OCI-LY3 (cell line): ENCODE measurements around the gene TTLL5.

Source experiments
- H2AFZ ChIP-seq: fragments of 200-600, 300-600 bp; shearing (Covaris generic); 2 replicates; pipeline ENCODE4 v1.6.0; 2014; ENCODE audit warnings: antibody characterized with exemption, low read depth, low read length
- H3K27ac ChIP-seq: fragments of 200-600, 300-600 bp; sonication (generic); 2 replicates; pipeline ENCODE4 v1.5.1; 2014; ENCODE audit warnings: mild to moderate bottlenecking, low read length, moderate library complexity, mixed read lengths
- H3K27me3 ChIP-seq: fragments of 200-600, 300-600 bp; sonication (generic); 2 replicates; pipeline ENCODE4 v1.6.1; 2014; ENCODE audit warnings: low read depth, low read length, mixed read lengths
- H3K36me3 ChIP-seq: fragments of 200-600, 300-600 bp; sonication (generic); replicated peaks from 2 replicates; pipeline ENCODE3; 2014; ENCODE audit warnings: low read depth, low read length, mixed read lengths
- H3K4me1 ChIP-seq: fragments of 300-600, 200-600 bp; sonication (generic); 2 replicates; pipeline ENCODE4 v1.6.1; 2014; ENCODE audit warnings: low read length, mixed read lengths
- H3K4me2 ChIP-seq: fragments of 200-600, 300-600 bp; sonication (generic); 2 replicates; pipeline ENCODE4 v1.6.1; 2014; ENCODE audit warnings: low read length, mixed read lengths
- H3K4me3 ChIP-seq: fragments of 300-600, 200-600 bp; sonication (generic); 2 replicates; pipeline ENCODE4 v1.5.1; 2014; ENCODE audit warnings: antibody characterized with exemption, mild to moderate bottlenecking, low read length, moderate library complexity
- H3K79me2 ChIP-seq: fragments of 300-600, 200-600 bp; shearing (Covaris generic); 2 replicates; pipeline ENCODE4 v1.6.1; 2014; ENCODE audit warnings: mild to moderate bottlenecking, low read length, mixed read lengths
- H3K9ac ChIP-seq: fragments of 300-600, 200-600 bp; shearing (Covaris generic); 2 replicates; pipeline ENCODE4 v1.6.0; 2014; ENCODE audit warnings: mild to moderate bottlenecking, low read length, moderate library complexity
- H3K9me3 ChIP-seq: fragments of 200-600, 300-600 bp; shearing (Covaris generic); 2 replicates; pipeline ENCODE4 v1.6.1; 2014; ENCODE audit warnings: low read length, mixed read lengths; ENCODE audit not compliant: insufficient read depth
- H4K20me1 ChIP-seq: fragments of 200-600, 300-600 bp; sonication (generic); 2 replicates; pipeline ENCODE4 v1.6.1; 2016; ENCODE audit warnings: low read length, mixed read lengths; ENCODE audit not compliant: insufficient read depth
- EZH2phosphoT487 ChIP-seq: fragments of 200-600 bp; shearing (Covaris generic); IDR thresholded peaks from 2 replicates; pipeline ENCODE4 v1.6.1; 2018; ENCODE audit warnings: antibody characterized with exemption, mixed run types, low read depth
- TF ChIP-seq, protein P1 (sequence below): fragments of 200-600, 300-600 bp; sonication (generic); IDR thresholded peaks from 2 replicates; pipeline ENCODE4 v1.5.1; 2014; ENCODE audit warnings: antibody characterized with exemption, low read length, low read depth

Gene TTLL5

DNA sequence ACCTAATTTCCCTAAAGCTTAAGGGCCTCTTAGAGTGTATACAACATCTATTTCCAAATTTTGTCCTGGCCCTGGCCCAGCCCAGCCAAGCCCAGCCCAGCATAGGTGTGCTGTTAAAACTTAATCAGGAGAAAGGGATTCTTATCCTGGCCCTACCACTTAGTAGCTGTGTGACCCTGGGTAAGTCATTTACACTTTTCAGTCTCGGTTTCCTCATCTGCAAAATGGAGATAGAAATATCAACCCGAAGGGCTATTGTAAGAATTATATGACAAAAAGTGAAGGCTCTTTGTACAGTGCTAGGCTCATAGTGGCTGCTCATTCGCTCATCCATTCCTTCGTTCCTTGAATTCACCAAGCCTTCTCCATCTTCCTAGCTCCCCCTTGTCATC, 812 bp upstream of the TTLL5 start:
- H3K4me3 ChIP-seq = peak overlapping the region; percentile 96
- H3K27ac ChIP-seq = peak overlapping the region; percentile 60
- no peaks in the 10 kb centered on the region for H3K27me3 ChIP-seq
- H3K4me2 ChIP-seq = peak overlapping the region; percentile 86
- H3K79me2 ChIP-seq = peaks cover 45% of the 10 kb centered on the region
- H3K9me3 ChIP-seq = no peaks in the 10 kb centered on the region
- H2AFZ ChIP-seq = no peak overlapping the region; the same call in 1 of the 2 replicates
- 0 out of 2 replicates have a peak, but pooled peaks cover 5% of the 10 kb centered on the region for H4K20me1 ChIP-seq
- TF ChIP-seq, protein P1, sequence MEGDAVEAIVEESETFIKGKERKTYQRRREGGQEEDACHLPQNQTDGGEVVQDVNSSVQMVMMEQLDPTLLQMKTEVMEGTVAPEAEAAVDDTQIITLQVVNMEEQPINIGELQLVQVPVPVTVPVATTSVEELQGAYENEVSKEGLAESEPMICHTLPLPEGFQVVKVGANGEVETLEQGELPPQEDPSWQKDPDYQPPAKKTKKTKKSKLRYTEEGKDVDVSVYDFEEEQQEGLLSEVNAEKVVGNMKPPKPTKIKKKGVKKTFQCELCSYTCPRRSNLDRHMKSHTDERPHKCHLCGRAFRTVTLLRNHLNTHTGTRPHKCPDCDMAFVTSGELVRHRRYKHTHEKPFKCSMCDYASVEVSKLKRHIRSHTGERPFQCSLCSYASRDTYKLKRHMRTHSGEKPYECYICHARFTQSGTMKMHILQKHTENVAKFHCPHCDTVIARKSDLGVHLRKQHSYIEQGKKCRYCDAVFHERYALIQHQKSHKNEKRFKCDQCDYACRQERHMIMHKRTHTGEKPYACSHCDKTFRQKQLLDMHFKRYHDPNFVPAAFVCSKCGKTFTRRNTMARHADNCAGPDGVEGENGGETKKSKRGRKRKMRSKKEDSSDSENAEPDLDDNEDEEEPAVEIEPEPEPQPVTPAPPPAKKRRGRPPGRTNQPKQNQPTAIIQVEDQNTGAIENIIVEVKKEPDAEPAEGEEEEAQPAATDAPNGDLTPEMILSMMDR = no peak
- no peak for TF ChIP-seq EZH2phosphoT487
- peaks cover 8% of the 10 kb centered on the region for H3K4me1 ChIP-seq
- peaks cover 35% of the 10 kb centered on the region for H3K36me3 ChIP-seq
- peak overlapping the region; percentile 85 for H3K9ac ChIP-seq

- Histone ChIP-seq H3K4me1 (peaks cover 8% of the 10 kb centered on the region), H3K27ac (peak overlapping the region; percentile 60), H3K27me3 (no peaks in the 10 kb centered on the region), H2AFZ (peak overlapping the region; percentile 54; the same call in 1 of the 2 replicates), H3K36me3 (peaks cover 23% of the 10 kb centered on the region), H3K4me2 (peak overlapping the region; percentile 70), H3K79me2 (peaks cover 45% of the 10 kb centered on the region), H3K9me3 (no peaks in the 10 kb centered on the region), H3K4me3 (peak overlapping the region; percentile 96), H3K9ac (peak overlapping the region; percentile 85), H4K20me1 (0 out of 2 replicates have a peak, but pooled peaks cover 5% of the 10 kb centered on the region)
- TF ChIP-seq, protein P1 = no peak
These were observed 411 bp downstream of the TTLL5 start for GRCh38 chr14:75661499-75661814.

- TF ChIP-seq, protein P1 = no peak
- TF ChIP-seq EZH2phosphoT487 = no peak
- no peak overlapping the region for H3K4me3 ChIP-seq
- peaks cover 40% of the 10 kb centered on the region for H3K79me2 ChIP-seq
- no peak overlapping the region for H3K27ac ChIP-seq
- no peak overlapping the region for H3K4me2 ChIP-seq
- H4K20me1 ChIP-seq = 0 out of 2 replicates have a peak, but pooled peaks cover 1% of the 10 kb centered on the region
- H3K4me1 ChIP-seq = peaks cover 8% of the 10 kb centered on the region
- no peak overlapping the region for H2AFZ ChIP-seq
- no peaks in the 10 kb centered on the region for H3K9me3 ChIP-seq
- no peak overlapping the region for H3K9ac ChIP-seq
- no peaks in the 10 kb centered on the region for H3K27me3 ChIP-seq
- peaks cover 8% of the 10 kb centered on the region for H3K36me3 ChIP-seq
These were observed 1.9 kb downstream of the TTLL5 start for GRCh38 chr14:75662966-75663365.

DNA sequence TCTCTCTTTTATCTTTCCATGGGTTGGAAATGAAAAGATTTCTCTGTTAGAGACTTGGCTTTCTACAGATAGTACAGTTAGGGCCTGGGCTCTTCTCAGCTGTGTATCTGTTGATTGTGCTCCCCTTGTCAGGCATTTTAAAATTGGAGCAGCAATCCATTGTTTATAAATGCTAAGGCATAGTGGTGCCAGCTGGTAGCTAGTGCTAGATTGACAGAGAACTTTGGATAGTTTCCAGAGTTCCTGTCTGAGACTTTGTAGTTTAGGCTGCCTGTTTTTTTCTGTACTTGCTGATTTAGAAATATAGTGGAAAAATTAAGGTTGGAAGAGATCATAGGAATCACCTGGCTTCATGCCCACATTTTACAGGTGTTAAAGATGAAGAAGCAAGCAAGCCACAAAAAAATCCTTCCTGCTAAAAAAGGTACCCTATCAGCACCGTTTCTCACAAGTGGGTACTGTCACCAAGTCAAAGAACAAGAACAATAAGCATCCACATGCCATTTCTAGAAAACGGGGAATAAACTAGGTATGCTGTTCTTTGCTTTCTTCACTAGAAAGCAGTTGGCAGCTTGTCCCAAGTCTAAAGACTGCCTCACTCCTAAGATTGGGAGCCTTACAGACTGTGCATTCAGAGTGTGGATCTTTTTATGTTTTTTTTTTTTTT, 6.2 kb downstream of the TTLL5 start:
- Histone ChIP-seq H2AFZ (no peak overlapping the region), H3K4me1 (no peaks in the 10 kb centered on the region), H3K9me3 (no peaks in the 10 kb centered on the region), H3K9ac (no peak overlapping the region), H3K36me3 (peaks cover 30% of the 10 kb centered on the region), H3K27ac (no peak overlapping the region), H3K4me3 (no peak overlapping the region), H3K4me2 (no peak overlapping the region), H3K27me3 (no peaks in the 10 kb centered on the region), H4K20me1 (no peaks in the 10 kb centered on the region), H3K79me2 (0 out of 2 replicates have a peak, but pooled peaks cover 3% of the 10 kb centered on the region)
- TF ChIP-seq, protein P1 = no peak
- no peak for TF ChIP-seq EZH2phosphoT487
